ENCODE measurements around the gene SINHCAF.

The SINHCAF gene

DNA sequence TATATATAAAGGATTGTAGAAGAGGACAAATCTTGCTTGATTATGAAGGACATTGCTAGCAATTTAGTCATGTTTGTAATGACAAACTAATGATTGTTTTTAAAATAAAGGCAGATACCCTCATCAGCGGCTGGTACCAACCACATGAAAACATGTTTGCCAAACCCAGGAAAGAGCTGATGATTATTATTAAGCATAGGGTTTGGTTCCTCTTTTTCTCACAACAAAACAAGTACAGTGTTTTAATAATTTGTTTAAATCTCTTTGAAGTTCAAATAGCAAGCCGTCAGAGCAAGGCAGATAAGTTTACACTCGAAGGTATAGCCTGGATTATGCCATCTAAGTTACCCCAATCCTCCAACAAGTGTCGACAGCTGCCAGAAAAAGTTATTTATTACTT, 5.3 kb upstream of the SINHCAF start:
- no peak for DNase-seq

DNA sequence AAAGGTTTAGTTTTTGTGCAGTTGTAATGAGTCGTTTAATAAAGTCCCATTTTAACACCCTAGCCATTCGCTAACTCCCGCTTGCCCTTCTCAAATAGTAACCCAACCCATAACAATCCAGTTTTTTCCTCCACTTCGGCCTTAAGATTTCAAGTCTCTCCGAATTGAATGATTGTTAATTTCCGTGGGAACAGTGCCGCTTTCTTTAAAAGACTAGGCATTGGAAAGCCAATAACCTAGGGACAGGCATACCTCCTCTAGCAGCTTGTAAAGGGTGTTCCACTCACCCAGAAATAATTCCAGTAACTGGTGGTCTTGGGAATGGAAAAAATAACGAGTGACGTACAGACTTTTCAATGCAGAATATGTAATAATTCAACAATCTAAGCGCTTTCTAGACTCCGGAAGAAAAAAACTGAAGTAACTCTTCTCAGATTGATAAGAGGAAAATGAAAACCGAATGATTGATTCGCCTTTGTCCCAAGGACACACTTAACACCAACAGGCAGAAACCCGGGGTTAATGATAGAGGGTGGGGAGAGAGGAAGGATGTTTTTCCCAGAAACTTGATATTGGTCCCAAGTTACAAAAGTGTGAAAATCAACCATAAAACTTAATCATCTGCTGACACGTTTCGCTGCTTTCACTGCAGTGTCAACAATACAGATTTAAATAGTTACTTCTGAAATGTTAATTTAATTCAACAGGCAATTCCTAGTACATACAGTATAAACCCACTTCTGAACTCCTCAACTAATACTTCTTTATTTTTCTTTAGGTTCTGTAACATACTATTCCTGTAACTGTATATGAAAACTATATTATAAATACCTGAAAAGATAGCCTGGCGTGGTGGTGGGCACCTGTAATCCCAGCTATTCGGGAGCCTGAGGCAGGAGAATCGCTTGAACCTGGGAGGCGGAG, 1.0 kb upstream of the SINHCAF start:
- no peak for DNase-seq

DNA sequence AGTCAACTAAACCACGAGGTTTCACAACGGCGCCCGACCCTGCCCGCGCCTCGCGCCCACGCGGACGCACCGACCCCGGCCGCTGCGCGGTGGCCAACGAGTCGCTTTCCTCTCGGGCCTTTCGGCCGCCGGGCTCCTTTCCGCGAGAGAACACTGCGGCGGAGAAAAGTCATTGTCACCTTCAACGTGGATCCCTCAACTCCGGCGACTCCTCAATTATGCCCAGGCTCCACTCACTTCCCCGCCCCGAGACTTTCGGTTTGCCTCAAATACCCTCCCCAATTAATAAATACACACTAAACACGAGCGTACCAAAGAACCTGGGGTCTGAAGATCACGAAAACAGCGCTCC, 450 bp downstream of the SINHCAF start:
- DNase-seq = peak; percentile 39

DNA sequence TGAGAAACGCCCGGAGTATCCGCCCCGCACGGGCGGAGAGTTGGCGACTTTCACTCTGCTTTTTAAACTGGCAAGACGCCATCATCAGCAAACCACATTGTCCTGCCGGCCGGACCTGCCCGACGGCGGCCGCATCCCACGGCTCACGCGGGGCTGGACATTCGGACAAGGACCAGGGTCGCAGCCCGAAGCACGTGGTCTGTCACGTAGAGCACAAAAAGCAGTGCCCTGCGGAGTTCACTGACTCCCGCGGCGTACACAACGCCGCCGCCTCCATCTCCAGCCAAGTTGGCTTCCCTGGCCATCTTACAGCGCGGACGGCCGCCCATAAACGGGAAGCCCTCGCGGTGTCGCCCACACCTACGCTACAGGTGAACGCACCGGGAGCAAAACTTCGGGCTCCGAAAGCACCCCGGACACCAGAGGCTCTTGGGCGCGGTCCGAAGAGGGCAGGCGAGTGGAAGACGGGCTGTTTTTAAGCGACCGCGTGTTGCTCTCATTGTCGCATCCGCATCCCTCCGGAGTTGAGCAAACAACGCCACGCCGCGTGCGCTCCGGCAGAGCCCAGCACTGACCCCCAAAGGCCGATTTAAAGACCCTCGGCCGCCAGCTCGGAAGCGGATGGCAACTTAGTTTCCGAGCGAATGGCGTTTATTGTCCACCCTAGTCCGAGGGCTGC, 966 bp downstream of the SINHCAF start:
- peak; percentile 48 for DNase-seq

DNA sequence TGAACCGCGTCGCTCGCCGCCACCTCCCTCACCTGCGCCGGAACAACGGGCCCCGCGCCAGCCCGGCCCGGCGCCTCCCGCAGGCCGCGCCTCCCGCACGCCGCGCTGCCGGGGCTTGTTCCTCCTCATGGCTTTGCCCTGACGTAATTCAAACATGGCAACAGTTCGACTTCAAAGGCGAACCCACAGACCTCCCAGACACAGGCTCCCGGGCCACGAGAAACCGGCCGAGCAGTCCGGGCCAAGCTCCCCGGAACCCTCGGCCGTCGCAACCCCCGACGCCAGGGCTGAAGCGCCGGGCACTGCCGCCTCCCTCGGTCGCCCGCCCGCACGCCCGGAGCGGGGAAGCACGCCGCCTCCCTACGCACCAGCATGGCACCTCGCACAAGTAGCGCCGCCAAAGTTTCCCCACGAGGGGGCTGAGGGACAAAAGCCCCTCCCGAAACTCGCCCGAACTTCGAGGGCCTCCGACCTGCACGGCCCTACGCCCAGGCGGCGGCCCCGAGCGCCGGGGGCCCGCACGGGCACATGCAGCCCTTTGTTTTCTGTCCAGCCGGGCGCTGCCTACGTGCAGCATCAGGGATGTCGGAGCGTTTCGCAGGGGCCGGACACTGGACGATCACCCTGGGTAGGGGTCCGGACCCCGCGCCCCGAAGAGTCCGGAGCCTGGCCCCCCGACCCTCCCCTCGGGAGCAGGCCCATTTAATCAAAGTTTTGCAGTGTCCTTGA, 1.7 kb downstream of the SINHCAF start:
- peak; percentile 75 for DNase-seq

DNA sequence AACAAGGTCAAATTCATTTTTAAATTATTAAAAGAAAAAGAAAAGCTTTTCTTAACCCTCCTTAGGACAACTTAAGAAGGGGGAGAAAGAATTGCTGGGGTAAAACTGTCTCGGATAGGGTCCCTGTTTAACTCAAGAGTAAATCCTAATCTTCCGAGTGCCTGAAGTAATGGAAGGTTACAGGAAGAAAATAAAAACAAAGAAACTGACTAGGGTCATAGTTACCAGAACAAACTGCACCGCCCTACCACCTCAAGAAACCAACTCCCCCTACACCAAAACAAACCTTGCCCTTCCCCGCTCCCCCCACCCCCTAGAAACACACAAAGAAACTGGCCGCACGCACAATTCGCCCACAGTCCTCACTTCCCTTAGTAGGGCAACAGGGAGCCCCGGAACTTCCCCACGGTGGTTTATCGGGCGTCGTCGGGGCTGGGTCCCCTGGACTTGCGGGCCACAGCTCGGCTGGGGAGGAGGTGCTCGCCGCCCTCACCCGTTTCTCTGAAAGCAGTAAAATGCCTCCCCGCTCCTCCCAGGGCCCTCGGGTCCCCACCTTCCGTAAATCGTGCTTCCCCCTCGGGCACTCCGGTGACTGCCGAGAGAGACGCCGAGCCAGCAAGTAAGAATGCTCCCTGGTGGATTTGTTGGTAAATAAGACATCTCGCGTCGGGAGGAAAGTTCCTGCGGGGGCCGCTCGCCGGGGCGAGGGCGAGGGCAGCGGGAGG, 2.4 kb downstream of the SINHCAF start:
- DNase-seq = peak; percentile 58

DNA sequence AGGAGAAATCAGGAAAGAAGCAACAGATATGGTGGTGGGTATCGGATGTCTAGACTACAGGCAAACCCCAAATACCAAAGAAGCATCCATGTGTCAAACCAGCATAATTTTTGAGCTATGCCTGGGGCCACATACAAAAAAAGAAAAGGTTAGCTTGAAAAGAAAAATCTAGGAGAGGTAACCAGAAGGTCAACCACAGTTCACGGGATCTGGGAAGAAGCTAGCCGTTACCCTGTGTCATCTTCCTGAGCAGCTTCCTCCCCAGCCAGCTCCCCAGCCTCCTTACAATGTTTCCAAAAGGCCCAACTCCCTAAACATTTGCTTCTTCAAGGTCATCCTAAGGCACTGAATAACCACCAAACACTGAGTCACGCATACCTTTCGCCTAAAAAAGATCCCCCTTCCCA, 3.1 kb downstream of the SINHCAF start:
- DNase-seq = no peak

DNA sequence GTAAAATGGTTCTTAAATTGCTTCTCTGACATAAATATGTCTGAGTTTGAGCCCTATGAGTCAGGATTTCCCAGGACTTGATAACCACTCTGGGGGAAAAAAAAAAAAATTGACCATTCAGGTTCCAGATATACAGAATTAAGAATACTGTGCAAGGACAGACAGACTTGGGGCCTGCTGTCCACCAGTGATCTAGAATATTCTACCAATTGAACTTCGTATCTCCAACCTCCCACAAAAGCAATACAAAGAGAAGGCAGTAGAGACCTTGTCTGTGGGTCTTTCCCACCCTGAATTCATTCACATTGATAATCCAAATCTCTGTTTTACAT, 4.1 kb downstream of the SINHCAF start:
- no peak for DNase-seq

DNA sequence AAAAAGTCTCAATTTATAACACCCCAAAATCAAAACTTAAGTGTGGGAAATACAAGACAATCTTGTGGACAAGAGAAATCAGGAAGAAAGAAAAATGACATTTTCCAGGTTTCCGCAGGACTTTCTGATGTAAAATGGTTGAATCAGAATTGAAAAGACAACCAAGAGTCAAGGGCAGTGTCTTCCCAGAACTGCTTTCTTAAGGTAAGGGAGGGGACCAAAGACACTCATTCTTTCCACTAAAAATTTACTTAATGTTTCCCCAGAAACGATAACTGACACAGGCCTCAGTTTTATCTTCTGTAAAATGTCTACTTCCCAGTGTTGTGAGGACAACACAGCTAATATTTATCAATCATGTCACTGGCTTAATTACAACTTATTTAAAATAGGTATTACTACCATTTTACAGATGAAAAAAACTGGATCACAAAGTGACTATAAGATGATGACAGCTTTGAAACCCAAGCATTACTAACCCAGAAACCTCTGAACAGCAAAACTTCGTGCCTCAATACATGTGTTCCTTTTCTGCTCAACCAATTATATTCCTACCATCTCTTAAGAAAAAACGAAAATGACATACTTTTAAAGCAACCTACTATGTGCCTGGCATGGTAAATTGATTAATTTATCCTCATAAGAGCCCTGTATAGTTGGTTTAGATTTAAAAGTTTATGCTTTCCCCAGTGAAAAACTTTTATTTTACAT, 4.6 kb downstream of the SINHCAF start:
- no peak for DNase-seq

DNA sequence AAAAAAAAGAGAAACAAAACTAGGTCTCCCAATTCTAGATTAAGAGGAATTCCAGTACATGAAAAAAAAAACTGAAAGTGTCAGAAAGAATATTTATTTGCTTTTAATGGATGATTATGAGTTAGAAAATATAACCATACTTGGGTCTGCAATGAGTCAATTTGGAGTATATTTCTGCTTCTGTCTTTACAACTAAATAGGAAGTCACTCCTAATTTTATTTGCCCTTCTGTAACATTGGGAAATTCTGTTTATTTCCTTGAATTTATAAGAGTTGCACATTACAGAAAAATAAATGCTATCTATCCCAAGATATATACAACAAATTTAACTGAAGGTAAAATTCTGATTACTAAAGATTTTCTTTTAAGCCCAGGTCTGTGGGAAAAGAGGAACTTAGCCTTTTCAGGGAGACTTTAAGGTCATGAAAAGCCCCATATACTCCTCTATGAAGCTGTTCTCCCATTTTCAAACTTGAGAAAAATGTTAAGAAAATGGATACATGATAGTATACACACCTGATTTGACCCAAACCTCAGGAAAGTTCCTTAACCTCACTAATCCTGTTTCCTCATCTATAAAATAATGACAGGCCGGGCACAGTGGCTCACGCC, 7.2 kb downstream of the SINHCAF start:
- no peak for DNase-seq

DNA sequence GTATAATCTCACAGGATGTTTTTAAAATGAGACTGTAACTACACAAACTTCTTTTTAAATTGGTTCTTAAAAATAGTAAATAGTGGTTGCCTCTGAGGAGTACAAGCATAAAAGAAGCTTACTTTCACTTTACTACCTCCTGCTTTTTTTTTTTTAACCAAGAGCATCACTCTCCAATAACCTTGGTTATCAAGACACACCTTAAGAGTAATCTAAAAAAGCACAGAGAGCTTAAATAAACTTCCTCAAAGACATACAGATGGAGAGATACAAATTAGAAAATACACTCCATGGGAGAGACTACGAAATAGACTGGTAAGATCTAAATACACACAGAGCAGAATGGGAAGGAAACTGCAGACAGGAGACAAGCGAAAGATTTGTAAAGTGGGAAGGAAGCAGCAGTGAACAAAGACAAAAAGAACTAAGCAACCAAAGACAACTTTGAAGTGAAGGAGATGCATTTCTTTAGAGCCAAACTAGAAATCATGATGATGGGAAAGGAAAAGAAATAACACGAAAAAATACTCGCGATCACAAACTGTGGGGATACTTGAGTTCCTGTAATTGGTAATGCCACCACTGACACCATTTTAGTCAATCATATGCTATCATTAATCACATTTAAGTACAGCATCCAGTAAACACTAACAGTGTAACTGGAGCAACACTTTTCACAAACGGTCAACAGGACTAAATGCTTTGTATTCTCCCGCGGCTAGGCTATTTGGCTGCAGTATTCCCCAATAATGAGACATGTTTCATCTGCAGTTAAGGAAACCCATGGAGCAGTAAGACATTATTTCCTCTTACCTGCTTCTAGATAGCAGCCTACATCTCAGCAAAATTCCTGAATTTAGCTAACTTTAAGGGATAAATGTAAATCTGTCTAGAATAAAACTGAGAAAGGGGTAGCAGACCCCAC, 8.2 kb downstream of the SINHCAF start:
- no peak for DNase-seq

DNA sequence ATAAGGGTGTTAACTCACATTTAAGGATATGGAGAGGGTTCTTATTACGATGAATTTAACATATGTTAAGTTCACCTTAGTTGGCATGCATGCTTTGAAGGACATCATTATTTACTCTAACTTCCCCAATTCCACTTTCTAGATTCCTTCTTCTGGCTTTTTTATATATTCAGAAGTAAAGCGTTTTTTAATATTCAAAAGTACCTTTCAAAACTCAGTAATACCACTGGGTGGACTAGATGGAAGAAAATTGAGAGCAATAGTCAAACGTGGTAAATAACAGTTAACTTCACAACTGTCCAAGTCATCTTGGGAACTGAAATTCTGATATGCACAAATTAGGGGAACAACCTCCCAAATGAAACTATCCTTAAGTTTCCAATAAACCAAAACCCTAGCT, 9.1 kb downstream of the SINHCAF start:
- no peak for DNase-seq

DNA sequence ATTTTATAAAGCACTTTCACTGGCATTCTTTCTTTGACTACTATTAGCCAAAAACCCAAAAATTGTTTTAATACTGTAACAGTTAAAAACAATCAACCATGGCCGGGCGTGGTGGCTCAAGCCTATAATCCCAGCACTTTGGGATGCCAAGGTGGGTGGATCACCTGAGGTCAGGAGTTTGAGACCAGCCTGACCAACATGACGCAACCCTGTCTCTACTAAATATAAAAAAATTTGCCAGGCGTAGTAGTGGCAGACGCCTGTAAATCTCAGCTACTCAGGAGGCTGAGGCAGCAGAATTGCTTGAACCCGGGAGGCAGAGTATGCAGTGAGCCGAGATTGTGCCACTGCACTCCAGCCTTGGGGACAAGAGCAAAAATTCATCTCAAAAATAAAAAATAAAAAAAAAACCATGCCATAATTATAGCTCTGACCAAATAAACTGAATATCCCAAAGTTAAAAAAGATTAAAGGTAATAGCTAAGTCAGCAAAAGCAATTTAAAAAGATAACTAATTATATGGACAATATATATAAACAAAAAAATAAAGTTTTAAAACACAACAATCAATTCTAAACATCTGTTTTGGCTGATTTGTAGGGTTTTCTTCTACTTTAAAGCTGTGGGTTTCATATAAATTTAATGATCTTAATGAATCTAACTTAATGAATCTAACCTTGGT, 10.0 kb downstream of the SINHCAF start:
- DNase-seq = no peak

DNA sequence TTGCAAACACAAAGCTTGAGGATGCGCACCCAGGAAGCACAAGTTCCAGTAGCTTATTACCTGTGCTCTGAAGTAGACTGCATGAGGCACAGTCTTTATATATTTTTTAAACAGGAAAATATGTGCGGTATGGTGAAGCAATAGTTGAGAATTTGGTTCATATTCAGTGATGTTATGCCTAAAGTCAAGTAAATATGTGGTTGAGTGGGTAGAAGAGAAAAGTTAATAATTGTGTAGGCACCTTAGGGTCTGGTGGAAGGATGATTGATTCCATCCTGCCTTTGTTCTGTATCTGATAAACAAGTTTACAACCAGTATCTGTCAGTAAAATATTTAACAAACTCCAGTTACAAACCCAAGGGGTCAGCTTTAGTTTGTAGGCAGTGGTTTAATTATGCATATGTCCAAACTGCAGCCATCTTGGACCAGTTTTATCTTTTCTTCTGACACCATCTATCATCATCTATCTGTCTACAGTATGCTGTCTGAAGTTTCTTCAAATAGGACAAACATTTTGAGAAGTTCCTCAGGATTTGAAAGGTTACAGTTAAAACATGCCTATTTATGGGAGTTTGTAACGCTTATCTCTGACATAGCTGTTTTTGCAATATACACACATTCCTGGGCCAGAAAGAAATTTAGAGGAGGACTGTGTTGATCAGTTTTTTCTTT, 10.8 kb downstream of the SINHCAF start:
- DNase-seq = no peak

DNA sequence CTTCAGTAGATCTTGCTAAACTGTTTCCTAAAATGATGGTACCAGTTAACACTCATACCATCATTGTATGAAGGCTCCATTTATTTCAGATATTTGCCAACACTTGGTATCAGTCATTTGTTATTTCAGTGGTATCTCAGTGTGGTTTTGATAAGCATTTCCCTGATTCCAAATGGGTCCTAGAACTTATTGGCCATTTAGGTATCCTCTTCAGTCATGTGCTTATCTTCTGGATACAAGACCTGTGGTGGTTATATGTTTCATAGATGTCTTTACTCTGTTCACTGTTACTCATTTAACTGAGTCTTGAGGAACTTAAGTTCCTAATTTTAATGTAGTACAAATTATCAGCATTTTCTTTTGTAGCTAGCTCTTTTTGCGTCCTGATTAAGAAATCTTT, 13.5 kb downstream of the SINHCAF start:
- no peak for DNase-seq

DNA sequence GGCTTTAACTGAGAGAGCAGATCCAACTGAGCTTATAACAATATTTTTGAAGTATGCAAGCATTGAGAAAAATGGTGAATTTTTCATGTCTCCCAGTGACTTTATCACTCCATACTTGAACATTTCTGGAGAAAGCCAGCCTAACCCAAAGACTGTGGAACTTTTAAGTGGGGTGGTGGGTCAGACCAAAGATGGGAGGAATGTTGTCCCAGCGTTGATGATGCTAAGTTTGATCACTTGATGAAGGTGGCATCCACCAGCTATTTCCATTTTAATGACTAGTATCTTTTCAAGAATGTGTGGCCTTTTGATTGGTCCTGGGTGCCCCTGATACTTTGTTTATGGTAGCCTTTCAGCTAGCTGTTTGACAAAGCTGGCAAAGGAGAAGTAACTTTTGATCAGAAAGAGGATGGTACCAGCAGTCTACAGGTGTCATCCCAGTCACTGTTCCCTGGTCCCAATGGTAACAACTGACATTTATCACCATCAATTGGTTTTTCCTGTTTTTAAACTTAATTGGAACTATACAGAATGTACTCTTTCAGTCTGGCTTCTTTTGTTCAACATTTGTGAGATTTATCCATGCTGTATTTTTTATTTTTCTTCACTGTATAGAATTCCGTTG, 14.2 kb downstream of the SINHCAF start:
- DNase-seq = no peak

DNA sequence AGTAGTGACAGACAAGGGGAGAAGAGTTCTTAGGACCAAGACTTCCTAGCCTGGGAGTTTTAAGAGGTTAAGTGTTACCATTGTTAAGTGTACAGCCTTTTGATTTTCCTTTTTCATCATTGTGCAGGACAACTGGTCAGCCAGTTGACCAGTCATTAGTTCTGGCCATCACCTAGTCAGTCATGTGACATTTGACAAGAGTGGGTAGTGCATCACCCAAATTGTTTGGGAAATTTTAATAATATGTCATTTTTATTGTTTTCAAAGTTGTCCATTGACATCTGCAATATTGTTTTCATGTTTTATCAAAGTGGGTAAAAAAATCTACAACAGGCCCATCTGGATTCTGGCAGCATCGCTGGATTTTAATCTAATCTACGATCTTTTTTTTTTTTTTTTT, 15.5 kb downstream of the SINHCAF start:
- no peak for DNase-seq

DNA sequence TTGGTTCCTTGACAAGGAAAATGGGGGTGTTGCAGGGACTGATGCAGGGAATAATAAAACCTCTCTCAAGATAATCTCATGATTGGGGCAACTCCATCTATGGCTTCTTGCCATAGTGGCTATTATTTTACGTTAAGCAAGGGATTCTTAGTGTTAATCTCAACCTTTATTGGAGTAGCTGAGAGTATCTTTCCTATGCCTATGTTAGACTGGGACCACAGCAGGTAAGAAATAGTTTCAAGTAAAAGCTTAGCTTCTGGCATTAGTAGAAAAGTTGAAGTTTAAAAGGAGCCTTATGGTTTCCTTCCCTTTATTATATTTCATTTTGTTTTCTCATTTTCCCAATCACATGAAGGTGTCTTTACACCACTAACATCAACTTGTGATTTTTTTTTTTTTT, 16.7 kb downstream of the SINHCAF start:
- DNase-seq = no peak

DNA sequence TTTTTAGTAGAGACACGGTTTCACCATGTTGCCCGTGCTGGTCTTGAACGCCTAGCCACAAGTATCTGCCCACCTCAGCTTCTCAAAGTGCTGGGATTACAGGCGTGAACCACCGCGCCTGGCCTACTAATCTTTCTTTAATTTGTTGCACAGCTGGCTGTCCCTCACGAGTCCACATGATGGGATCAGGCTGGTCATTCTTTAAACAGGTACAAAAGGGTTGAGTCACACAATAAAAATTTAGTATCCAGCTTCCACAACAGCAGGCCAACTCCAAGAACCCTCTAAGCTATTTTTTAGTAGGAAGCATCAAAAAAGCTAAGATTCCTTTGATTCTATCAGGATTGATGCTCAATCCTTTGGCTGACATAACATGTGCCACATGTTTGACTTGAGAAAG, 17.8 kb downstream of the SINHCAF start:
- no peak for DNase-seq

Data from stimulated activated CD4-positive, alpha-beta T cell treated with anti-CD3 and anti-CD28 coated beads, Interleukin-4, amount 100 ng/mL, for 24 hours (primary cell).